ENCODE data around the gene OR2S2. TPM values are rescaled to one million over a fixed set of nuclear protein-coding genes. Genes with fewer than 3 reads are reported as not detected.

The OR2S2 gene
- total RNA-seq, 3 donors from 2014 or later: not detected

DNA sequence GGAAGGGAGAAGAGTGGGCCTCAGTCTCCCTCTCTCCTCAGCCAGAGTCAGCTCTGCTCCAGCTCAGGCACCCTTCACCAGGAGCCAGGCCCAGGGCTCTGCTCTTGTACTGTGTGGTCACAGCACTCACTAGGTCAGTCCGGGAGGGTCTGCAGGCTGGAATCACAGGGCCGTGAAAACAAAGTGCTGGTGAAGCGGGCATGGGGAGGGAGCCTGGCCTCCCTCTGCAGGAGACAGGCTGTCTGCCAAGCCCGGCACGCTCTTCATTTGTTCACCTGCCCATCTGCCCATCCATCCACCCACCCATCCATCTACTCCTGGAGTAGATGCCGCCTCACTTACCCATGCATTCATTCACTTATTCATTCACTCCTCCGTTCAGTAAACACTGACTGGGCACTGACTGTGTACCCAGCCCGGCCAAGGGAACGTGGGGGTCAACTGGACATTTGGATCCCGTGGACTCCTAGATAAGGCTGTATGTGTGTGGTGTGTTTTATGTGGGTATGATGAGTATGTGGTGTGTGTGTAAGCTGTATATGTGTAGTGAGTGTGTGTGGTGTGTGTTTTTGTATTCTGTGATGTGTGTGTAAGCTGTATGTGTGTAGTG lies 45.1 kb downstream of the OR2S2 start:
- no peak for TF ChIP-seq POLR2A (IDR thresholded peaks at IDR 0.05)
- TF ChIP-seq, protein P1, sequence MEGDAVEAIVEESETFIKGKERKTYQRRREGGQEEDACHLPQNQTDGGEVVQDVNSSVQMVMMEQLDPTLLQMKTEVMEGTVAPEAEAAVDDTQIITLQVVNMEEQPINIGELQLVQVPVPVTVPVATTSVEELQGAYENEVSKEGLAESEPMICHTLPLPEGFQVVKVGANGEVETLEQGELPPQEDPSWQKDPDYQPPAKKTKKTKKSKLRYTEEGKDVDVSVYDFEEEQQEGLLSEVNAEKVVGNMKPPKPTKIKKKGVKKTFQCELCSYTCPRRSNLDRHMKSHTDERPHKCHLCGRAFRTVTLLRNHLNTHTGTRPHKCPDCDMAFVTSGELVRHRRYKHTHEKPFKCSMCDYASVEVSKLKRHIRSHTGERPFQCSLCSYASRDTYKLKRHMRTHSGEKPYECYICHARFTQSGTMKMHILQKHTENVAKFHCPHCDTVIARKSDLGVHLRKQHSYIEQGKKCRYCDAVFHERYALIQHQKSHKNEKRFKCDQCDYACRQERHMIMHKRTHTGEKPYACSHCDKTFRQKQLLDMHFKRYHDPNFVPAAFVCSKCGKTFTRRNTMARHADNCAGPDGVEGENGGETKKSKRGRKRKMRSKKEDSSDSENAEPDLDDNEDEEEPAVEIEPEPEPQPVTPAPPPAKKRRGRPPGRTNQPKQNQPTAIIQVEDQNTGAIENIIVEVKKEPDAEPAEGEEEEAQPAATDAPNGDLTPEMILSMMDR (IDR thresholded peaks at IDR 0.05): no peak
- TF ChIP-seq POLR2AphosphoS5 (IDR thresholded peaks at IDR 0.05): no peak
- no peak for DNase-seq (ENCODE audit: low spot score in 2 of 2)
- Histone ChIP-seq H3K9me3 (no peaks in the 10 kb centered on the region), H3K36me3 (no peaks in the 10 kb centered on the region), H3K27ac (peak overlapping the region in 1 of 2 donors; percentile 48), H3K4me3 (peak overlapping the region in 2 of 3 donors; percentile 11 to 23), H3K4me1 (peaks cover 20 to 34% of the 10 kb centered on the region in 2 donors), H3K27me3 (no peaks in the 10 kb centered on the region)
- intact Hi-C loops (cut with DNase I; ENCODE audit: low total_unique reads): loop anchor here (5.0 kb wide), 1 partner anchor 1791 kb away; no protein-coding TSS in a partner anchor

DNA sequence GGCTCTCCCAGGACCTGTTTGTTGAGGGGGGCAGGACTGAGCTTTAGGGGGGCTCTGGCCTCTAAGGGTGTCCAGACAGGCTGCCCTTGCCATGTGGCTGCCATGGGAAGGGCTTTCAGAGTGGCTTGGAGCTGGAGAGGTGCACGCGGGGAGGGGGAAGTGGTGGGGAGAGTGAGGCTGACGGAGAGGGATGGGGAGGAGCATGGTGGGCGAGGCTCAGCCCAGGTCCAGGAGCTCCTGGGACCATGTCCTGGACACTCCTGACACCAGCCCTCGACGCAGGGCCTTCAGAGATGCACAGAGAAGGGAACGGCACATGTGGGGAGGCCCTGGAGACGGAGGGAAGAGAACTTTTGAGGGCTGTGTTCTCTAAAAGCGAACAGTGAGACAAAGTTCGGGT lies 46.3 kb downstream of the OR2S2 start:
- H3K36me3 ChIP-seq: no peaks in the 10 kb centered on the region
- H3K27ac ChIP-seq: peak overlapping the region; percentile 95 to 100
- DNase-seq (ENCODE audit: low spot score in 2 of 2): no peak
- H3K4me3 ChIP-seq: peak overlapping the region; percentile 4 to 34 (median 11)
- no peaks in the 10 kb centered on the region for H3K9me3 ChIP-seq
- H3K4me1 ChIP-seq: peaks cover 31 to 45% of the 10 kb centered on the region in 2 donors
- intact Hi-C loops (cut with DNase I; ENCODE audit: low total_unique reads): loop anchor here (5.0 kb wide), 1 partner anchor 1789 kb away; no protein-coding TSS in a partner anchor
- H3K27me3 ChIP-seq: no peaks in the 10 kb centered on the region
- TF ChIP-seq, protein P1 (IDR thresholded peaks at IDR 0.05): no peak
- TF ChIP-seq POLR2AphosphoS5 (IDR thresholded peaks at IDR 0.05): no peak
- TF ChIP-seq POLR2A (IDR thresholded peaks at IDR 0.05): no peak

DNA sequence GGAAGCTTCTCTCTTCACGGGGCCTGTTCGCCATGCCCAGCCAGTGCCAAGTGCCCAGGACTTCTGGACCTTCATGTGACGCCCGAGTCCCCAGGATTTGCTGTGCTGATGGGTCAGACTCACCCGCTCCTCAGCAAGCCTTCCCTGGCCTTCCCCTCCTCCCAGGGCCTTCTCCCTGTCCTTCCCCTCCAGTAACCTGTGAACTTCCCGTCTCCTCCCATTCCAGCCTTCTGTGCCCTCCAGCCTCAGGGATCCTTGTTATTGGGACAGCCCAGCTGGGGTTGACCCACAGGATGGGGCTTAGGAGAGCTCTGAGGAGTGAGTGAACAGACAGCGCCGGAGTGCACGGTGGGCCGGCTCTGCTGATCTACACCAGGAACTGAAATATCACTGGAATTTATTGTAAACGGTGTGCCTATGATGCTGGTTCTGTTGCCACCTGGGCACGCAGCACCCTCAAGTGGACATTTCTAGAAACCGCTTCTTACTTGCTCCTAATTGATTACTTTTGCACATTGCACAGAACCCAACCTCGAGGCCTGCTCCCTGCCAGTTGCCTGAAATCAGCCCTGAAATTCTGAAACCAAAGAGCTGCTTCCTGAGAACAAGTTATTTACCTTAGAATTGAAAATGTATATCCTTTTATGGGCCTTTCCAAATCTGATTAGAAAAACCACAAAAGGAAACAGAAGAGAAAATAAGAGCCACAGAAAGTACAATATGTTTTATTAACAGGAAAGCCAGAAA lies 47.2 kb downstream of the OR2S2 start:
- peaks cover 34 to 52% of the 10 kb centered on the region in 2 donors for H3K4me1 ChIP-seq
- DNase-seq (ENCODE audit: low spot score in 2 of 2): no peak
- H3K36me3 ChIP-seq: no peaks in the 10 kb centered on the region
- intact Hi-C loops (cut with DNase I; ENCODE audit: low total_unique reads): loop anchor here (5.0 kb wide), 1 partner anchor 1788 kb away; no protein-coding TSS in a partner anchor
- peak overlapping the region; percentile 6 to 54 (median 17) for H3K4me3 ChIP-seq
- peak overlapping the region; percentile 95 to 100 for H3K27ac ChIP-seq
- TF ChIP-seq, protein P1 (IDR thresholded peaks at IDR 0.05): peak in 2 of 3 donors; percentile 36 to 60
- no peak for TF ChIP-seq POLR2AphosphoS5 (IDR thresholded peaks at IDR 0.05)
- H3K27me3 ChIP-seq: no peaks in the 10 kb centered on the region
- no peaks in the 10 kb centered on the region for H3K9me3 ChIP-seq

DNA sequence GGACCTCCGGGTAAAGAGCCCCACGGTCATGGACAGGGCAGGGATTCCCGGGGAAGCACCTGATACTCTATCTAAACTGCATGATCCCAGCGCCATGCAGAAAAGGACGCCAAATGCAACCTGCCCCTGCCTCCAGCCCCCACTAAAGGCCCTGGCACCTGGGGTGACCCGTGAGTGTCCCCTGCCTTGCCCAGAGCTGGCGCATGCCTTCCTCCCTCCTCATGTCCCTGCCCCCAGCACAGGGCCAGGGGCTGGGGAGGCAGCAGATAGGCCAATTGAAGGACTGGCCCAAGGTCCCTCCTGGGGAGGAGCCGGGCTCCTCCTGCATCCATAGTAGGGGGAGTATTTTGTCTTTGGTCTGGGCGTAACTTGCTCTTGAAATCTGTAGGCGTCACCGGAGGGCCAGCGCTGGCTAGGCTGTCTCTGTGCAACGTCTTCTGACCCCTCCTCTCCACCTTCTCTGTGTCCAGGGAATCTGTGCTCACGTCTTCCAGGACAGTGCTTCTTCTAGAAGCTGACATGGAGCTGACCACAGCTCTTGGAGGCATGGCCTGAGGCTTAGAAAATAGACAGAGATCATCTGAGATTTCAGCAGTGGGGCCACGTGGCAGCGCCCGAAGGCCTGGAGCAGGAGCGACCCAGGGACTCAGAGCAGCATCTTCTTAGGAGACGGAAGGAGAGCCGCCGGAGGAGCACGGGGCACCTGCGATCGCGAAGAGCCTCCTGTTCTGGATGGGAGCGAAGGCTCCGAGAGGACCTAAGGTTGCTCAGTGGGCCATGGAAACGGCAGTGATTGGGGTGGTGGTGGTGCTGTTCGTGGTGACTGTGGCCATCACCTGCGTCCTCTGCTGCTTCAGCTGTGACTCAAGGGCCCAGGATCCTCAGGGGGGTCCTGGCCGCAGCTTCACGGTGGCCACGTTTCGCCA lies 48.0 kb downstream of the OR2S2 start:
- peaks cover 43 to 56% of the 10 kb centered on the region in 2 donors for H3K4me1 ChIP-seq
- no peaks in the 10 kb centered on the region for H3K36me3 ChIP-seq
- peak overlapping the region; percentile 6 to 54 (median 17) for H3K4me3 ChIP-seq
- no peaks in the 10 kb centered on the region for H3K9me3 ChIP-seq
- no peak for DNase-seq (ENCODE audit: low spot score in 2 of 2)
- intact Hi-C loops (cut with DNase I; ENCODE audit: low total_unique reads): loop anchor here (5.0 kb wide), 1 partner anchor 1788 kb away; no protein-coding TSS in a partner anchor
- peak overlapping the region; percentile 95 to 100 for H3K27ac ChIP-seq
- no peak for TF ChIP-seq POLR2AphosphoS5 (IDR thresholded peaks at IDR 0.05)
- TF ChIP-seq, protein P1 (IDR thresholded peaks at IDR 0.05): no peak
- no peak for TF ChIP-seq POLR2A (IDR thresholded peaks at IDR 0.05)
- H3K27me3 ChIP-seq: no peaks in the 10 kb centered on the region
